Measurements from ENCODE around the gene C16orf54. TPM values are rescaled to one million over a fixed set of nuclear protein-coding genes. Genes with fewer than 3 reads are reported as not detected.
"Not testable (repeated sequence)": the region's sequence is repeated elsewhere in the genome, so short reads cannot be mapped to it uniquely, and the experiment has no call there.

Gene C16orf54
- total RNA-seq, 1 donor from 2014 or later: 0.74 TPM

DNA sequence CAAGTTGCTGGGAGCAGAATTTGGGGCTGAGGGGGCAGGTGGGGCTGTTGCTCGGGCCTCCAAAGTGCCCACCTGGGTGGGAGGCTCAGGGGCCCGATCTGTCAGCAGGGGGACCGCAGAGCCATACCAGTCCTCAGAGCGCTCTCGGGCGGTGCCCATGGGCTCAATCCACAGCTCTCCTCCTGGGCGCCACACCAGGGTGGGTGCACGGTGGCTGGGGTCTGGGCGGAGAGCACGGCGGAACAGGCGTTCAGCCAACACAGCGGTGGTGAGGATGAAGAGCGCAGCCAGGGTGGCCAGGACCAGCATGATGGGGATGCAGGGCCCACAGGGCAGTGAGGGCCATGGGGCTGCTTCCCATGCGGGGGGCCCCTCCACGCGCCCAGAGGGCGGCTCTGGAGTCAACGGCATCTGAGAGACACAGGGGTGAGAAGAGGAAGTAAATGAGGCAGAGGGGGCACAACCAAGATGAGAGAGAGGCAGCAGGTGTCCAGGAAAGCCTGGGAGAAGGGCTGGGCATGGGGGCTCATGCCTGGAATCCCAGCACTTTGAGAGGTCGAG, 1.2 kb downstream of the C16orf54 start:
- no peak for ATAC-seq
- no peak for DNase-seq
- intact Hi-C loops (cut with micrococcal nuclease): no loop called here

DNA sequence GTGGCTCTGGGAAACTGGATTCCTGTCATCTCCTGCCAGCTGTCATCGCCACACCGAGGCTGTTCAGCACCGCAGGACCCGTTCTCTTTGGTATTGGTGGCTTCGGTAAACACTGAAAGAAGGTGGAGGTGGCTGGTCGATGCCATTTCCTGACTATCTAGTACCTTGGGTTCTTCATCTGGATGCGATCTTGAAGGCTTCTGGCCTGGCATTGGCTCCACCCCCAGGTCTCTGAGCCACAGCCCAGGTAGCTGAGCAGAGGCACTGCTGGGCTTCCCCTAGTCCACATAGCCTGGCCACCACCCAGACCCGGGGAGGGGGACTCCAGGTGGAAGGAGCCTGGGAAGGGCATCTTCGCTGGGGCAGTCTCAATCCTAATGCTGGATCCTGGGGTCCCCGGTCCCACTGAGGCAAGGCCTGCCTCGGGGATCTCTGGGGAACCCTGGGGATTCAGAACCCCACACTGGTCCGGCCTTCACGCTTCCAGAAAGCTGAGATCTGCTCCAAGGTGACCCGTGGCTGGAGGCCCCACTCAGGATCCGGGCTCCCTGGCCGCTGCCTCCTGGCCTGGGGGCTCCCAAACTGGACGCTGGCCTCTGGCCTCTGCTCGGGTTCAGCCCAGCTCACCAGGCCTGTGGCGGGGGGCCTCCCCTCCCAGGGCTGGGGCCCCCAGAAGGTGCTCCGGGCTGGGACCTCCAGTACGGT, 1.8 kb downstream of the C16orf54 start:
- DNase-seq (no peak), ATAC-seq (no peak)
- intact Hi-C loops (cut with micrococcal nuclease): no loop called here

DNA sequence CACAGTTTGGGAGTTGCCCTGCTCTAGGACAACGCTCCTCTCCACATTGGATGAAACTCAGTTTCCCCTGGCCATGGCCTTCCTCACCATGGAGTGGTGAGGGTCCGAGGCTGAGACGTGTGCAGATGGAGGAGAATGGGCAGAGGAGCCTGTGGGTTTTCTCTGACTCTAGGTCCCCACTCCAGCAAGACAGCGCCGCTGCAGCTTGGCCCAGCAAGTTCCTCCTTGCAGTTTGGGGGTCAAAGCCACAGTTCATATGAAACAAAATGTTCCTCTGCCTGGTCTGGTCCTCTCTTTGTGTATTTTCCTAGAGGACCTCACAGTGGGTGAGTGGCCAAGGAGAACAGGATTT, 2.3 kb downstream of the C16orf54 start:
- no peak for ATAC-seq
- no peak for DNase-seq
- intact Hi-C loops (cut with micrococcal nuclease): no loop called here

DNA sequence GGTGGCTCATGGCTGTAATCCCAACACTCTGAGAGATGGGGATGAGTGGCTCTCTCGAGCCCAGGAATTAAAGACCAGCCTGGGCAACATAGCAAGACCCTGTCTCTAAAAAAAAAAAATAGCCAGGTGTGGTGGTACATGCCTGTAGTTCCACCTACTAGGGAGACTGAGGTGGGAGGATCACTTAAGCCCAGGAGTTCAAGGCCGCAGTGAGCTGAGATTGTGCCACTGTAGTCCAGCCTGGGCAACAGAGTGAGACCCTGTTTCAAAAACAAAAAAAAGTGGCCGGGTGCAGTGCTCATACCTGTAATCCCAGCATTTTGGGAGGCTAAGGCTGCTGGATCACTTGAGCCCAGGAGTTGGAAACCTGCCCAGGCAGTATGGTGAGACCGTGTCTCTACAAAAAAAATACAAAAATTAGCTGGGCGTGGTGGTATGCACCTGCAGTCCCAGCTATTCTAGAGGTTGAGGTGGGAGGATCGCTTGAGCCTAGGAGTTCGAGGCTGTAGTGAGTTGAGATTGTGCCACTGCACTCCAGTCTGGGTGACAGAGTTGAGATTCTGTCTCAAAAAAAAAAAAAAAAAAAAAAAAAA, 3.0 kb downstream of the C16orf54 start:
- intact Hi-C loops (cut with micrococcal nuclease): no loop called here
- ATAC-seq (no peak), DNase-seq (no peak)

DNA sequence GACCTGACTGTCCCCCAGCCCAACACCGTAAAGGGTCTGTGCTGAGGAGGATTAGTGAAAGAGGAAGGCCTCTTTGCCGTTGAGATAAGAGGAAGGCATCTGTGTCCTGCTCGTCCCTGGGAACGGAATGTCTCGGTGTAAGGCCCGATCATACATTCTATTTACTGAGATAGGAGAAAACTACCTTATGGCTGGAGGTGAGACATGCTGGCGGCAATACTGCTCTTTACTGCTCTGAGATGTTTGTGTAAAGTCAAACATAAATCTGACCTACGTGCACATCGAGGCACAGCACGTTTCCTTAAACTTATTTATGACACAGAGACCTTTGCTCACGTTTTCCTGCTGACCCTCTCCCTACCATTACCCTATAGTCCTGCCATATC, 5.2 kb downstream of the C16orf54 start:
- ATAC-seq; intact Hi-C loops (cut with micrococcal nuclease); DNase-seq: not testable (repeated sequence)

DNA sequence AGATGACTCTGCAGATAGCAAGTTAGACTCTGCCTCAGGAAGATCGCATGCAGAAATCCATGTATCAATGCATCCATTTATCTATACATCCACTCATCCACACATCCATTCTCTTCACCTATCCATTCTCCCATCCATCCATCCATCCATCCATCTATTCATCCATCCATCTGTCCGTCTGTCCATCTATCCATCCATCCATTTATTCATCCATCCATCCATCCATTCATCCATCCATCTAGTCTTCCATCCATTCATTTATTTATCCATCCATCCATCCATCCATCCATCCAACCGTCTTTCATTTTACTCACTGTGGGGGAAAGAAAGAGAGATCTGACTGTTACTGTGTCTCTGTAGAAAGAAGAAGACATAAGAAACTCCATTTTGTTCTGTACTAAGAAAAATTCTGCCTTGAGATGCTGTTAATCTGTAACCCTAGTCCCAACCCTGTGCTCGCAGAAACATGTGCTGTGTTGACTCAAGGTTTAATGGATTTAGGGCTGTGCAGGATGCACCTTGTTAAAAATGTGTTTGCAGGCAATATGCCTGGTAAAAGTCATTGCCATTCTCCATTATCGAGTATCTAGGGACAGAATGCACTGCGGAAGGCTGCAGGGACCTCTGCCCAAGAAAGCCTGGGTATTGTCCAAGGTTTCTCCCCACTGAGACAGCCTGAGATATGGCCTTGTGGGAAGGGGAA, 5.7 kb downstream of the C16orf54 start:
- DNase-seq; ATAC-seq; intact Hi-C loops (cut with micrococcal nuclease): not testable (repeated sequence)

DNA sequence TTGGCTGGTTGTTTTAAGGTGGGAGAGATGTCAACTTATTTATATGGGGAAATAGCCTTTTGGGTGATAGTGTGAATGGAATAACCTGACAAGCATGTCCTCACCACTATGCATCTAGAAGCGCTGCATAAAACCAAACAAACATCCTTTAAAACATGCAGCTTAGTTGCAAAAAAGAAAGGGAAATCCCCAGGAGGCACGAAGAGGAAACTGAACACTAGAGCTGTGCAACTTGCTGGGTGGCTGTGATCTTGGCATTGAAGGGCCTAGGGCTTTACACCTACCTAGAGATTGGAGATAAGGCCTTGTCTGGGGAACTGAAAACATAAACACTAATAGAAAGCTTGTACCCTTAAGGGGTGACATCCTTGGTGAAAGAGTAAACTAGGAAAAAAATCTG, 7.3 kb downstream of the C16orf54 start:
- ATAC-seq (no peak), DNase-seq (no peak)
- intact Hi-C loops (cut with micrococcal nuclease): no loop called here

DNA sequence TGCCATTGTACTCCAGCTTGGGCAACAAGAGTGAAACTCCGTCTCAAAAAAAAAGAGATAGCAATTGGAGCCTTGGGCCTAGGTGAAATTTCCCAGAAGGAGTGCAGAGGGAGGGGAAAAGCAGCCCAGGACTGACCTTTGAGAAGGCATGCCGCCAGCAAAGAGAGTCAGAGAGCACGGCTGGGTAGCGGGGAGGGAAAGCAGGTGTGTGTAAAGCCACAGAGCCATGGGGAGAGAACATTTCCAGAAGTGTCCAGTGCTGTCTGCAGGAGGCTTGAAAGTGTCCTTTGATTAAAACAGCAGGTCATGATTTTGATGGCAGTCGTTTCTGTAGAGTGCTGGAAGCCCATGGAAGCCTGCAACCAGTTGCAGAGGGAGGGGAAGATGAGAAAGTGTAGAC, 8.1 kb downstream of the C16orf54 start:
- DNase-seq (no peak), ATAC-seq (no peak)
- intact Hi-C loops (cut with micrococcal nuclease): no loop called here

DNA sequence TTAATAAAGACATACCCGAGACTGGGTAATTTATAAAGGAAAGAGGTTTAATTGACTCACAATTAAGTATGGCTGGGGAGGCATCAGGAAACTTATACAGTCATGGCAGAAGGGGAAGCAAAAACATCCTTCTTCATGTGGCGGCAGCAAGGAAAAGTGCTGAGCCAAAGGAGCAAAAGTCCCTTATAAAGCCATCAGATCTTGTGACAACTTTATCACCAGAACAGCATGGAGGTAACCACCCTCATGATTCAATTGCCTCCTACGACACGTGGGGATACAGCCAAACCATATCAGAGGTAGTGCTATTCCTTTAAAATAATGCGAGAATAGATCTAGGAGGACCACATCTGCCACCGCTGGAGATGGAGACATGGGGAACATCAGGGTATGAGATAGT, 9.0 kb downstream of the C16orf54 start:
- intact Hi-C loops (cut with micrococcal nuclease): no loop called here
- DNase-seq: no peak
- ATAC-seq: no peak

DNA sequence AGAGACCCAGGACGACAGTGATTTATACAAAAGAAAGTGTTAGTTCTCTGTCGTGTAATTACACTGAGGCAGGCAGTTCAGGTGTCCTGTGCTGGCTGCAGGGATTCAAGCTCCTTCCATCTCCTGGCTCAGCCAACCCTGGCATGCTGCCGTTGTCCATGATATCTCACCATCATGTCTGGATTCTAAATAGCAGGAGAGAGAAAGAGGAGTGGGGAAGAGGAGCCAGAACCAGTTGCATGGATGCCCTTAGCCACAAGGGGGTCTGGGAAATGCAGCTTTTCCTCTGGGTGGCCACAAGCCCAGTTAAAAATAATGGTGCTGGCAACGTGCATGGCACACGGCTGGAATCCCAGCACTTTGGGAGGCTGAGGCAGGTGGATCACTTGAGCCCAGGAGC, 9.7 kb downstream of the C16orf54 start:
- ATAC-seq: no peak
- intact Hi-C loops (cut with micrococcal nuclease): no loop called here

DNA sequence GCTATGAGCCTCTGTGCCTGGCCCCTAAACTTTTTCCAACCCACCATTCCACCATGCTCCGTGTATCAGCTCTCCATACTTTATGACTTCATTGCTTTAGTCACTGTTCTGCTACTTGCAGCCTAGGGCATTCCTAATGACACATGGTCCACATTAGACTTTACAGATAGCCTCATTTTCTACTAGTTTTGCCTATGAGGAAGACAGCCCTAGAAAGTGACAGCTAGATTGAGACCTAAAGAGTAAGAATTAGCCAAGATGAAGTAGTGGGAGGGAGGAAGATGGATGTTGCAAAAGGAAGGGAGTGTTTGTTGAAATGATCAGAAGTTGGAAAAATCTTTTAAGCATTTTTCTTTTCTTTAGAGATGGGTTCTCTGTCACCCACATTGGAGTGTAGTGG, 11.0 kb downstream of the C16orf54 start:
- intact Hi-C loops (cut with micrococcal nuclease): no loop called here
- DNase-seq: no peak
- no peak for ATAC-seq

More for the DNA sequence above, 9.7 kb downstream of the C16orf54 start:
- no peak for DNase-seq

DNA sequence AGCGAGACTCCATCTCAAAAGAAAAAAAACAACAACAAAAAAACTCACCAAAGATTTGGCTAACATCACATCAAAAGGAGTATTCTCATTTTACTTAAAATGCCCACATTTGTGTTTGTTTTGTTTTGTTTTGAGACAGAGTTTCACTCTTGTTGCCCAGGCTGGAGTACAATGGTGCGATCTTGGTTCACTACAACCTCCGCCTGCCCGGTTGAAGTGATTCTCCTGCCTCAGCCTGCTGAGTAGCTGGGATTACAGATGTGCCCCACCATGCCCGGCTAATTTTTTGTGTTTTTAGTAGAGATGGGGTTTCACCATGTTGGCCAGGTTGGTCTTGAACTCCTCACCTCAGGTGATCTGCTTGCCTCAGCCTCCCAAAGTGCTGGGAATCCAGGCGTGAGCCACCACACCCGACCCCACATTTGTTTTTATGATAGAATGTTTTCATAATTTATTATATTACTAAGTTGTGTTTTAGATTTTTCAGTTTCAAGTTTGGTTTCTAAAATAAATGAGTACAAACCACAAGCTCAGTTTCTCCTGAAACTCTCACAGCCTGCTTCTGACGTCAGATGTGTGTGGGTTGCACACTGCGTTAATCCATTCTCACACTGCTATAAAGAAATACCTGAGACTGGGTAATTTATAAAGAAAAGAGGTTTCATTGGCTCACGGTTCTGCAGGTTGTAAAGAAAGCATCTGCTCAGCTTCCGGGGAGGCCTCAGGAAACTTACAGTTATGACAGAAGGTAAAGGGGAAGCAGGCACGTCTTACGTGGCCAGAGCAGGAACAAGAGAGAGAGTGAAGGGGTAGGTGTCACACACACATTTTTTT, 13.8 kb downstream of the C16orf54 start:
- DNase-seq; ATAC-seq; intact Hi-C loops (cut with micrococcal nuclease): not testable (repeated sequence)

DNA sequence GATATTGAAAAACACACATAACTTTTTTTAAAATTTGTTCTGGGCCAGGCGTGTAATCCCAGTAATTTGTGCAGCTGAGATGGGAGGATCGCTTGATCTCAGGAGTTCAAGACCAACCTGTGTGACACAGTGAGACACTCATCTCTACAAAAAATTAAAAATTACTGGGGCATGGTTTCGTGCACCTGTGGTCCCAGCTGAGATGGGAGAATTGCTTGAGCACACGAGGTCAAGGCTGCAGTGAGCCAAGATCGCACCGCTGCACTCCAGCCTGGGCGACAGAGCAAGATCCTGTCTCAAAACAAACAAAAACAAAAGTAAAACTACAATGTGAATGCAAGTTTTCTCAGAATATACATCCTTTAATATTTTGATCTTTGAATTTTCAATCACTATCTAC, 15.1 kb downstream of the C16orf54 start:
- intact Hi-C loops (cut with micrococcal nuclease): no loop called here
- no peak for DNase-seq
- ATAC-seq: no peak

DNA sequence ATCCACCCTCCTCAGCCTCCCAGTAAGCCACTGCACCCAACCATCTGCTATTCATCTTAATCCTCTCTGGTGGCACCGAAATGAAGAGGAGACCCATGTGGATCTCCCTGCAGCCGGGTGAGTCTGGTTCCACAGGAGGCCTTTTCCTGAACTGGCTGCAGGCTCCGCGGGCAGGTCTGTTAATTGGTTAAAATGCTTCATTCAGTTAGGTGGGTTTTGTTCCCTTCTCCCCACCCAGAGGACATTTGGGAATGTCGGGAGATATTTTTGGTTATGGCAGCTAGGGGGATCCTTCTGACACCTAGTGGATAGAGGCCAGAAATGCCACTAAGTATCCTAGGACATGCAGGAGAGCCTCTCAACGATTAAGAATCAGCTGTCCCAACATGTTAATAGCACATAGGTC, 16.7 kb downstream of the C16orf54 start:
- peak; percentile 60 for ATAC-seq
- no peak for DNase-seq
- intact Hi-C loops (cut with micrococcal nuclease): no loop called here

DNA sequence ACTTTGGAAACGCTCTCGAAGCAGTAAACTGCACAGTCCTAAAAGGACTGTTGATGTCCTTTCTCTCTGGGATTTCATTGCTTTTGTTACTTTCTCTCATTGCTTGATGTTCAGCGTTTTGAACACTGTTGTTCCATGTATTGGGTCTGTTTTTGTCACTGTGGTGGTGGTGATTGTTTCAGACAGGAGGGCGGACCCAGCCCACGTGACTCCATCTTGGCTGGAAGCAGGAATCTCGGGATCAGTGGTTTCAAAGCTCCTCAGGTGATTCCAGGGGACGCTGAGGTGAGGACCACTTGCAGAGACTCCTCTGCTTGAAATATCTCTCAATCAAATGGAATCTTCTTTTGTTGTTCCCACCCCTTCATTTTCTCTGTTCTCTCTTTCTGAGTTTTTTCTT, 18.3 kb downstream of the C16orf54 start:
- ATAC-seq (no peak), DNase-seq (no peak)
- intact Hi-C loops (cut with micrococcal nuclease): no loop called here

DNA sequence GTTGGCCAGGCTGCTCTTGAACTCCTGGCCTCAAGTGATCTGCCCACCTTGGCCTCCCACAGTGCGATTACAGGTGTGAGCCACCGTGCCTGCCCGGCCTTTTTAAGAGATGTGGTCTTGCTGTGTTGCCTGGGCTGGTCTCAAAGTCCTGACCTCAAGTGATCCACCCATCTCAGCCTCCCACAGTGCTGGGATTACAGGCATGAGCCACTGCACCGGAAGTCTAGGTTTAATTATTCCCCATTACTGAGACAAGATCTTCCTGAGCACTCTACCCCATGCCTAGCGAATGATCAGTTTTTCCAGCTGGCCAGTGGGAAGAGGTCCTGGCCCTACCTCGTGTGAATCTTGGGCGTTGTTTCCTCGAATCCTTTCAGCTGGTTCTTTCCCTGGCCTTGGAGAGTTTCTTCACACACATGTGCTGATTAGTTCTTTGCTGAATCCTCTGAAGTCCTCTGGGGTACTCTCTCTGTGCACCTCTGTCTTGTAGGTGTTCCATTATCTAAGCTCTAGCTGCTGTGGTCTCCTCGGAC, 18.9 kb downstream of the C16orf54 start:
- no peak for ATAC-seq
- DNase-seq: no peak
- intact Hi-C loops (cut with micrococcal nuclease): no loop called here

DNA sequence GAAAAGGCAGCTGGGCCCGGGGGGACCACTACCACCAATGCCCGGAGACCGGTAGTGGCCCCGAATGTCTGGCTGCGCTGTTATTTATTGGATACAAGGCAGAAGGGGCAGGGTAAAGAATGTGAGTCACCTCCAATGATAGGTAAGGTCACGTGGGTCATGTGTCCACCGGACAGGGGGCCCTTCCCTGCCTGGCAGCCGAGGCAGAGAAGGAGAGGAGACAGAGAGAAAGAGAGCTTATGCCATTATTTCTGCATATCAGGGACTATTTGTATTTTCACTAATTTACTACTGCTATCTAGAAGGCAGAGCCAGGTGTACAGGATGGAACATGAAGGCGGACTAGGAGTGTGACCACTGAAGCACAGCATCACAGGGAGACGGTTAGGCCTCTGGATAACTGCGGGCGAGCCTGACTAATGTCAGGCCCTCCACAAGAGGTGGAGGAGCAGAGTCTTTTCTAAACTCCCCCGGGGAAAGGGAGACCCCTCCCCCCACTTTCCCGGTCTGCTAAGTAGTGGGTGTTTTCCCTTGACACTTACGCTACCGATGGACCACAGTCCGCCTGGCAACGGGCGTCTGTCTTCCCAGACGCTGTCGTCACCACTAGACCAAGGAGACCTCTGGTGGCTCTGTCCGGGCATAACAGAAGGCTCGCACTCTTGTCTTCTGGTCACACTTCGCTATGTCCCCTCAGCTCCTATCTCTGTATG, 24.5 kb downstream of the C16orf54 start:
- ATAC-seq (peak; percentile 82), DNase-seq (peak; percentile 76)
- intact Hi-C loops (cut with micrococcal nuclease): not testable (repeated sequence)

DNA sequence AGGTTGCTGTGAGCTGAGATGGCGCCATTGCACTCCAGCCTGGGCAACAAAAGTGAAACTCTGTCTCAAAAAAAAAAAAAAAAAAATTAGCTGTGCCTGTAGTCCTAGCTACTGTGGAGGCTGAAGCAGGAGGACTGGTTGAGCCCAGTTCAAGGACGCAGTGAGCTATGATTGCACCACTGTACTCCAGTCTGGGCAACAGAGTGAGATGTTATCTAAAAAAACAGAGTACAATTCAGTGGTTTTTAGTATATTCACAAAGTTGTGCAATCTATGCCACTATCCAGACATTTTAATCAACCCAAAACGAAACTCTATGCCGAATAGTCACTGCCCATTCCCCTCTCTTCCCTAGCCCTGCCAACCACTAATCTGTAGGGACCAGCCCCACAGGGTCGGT, 25.1 kb downstream of the C16orf54 start:
- intact Hi-C loops (cut with micrococcal nuclease): no loop called here
- no peak for ATAC-seq

DNA sequence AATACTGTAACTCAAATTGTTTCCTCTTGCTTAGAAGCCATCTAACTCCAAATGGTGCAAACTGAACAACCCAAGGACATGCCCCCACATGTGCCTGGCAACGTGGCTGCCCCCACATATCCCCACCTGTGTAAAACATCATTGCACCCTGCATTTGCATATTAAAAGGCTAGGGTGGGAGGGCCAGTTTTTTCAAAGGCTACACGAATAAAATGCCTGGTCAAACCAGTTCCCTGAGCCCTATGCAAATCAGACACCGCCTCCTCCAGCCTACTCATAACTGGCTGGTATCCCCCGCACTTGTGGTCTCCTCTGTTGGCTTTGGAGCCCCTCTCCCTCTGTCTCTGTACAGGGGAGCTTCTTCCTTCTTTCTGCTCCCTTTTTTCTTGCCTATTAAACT, 26.7 kb downstream of the C16orf54 start:
- intact Hi-C loops (cut with micrococcal nuclease): no loop called here
- ATAC-seq: no peak
- DNase-seq: no peak

More for the DNA sequence above, 25.1 kb downstream of the C16orf54 start:
- DNase-seq: no peak

Data from left ventricle myocardium superior (tissue), 1 donor.